Lower leg skin (tissue), 4 donors: ENCODE results near the gene GTF2IRD1. TPM values are rescaled to one million over a fixed set of nuclear protein-coding genes. Genes with fewer than 3 reads are reported as not detected.

Experiments used
- DNase-seq, 2 donors: peaks; one replicate each; pipeline ENCODE4 v3.0.0-alpha.2; 2019; ENCODE audit warnings: low spot score in 2 of 2
- H3K4me3 ChIP-seq: fragments of 200-600 bp; sonication (generic); 2 replicates; pipeline ENCODE4 v1.5.1; 2017; ENCODE audit warnings: mild to moderate bottlenecking, low read depth; ENCODE audit not compliant: poor library complexity, severe bottlenecking
- POLR2A ChIP-seq, 2 donors: fragments of 450-650 bp; IDR thresholded peaks; one replicate each; pipeline ENCODE4 v1.6.1; 2016 to 2017; ENCODE audit warnings: antibody characterized with exemption in 2 of 2, mild to moderate bottlenecking in 1 of 2, moderate library complexity in 1 of 2
- WGBS, 2 donors: methylation state at CpG; one replicate each; pipeline ENCODE4 v1.1.5; 2018; 5-methylcytosine and 5-hydroxymethylcytosine counted together
- intact Hi-C: fragments of 100-400 bp; cut with DNase I; formaldehyde crosslinking; loops from one replicate; pipeline ENCODE4 v1.15.0; 2023; ENCODE audit warnings: low total_unique reads
- total RNA-seq, 4 donors: library from RNA; depleted of rRNA; stranded (reverse); fragments of >200 nt; gene quantifications; one replicate each; pipeline ENCODE4 v1.1.0, GENCODE V29; 2016
- TF ChIP-seq, protein P1 (sequence below), 3 donors: fragments of 450-650 bp; IDR thresholded peaks; one replicate each; pipeline ENCODE4 v1.5.1; 2016; ENCODE audit warnings: antibody characterized with exemption in 3 of 3, mild to moderate bottlenecking in 3 of 3, moderate library complexity in 2 of 3

Gene GTF2IRD1
- total RNA-seq, 4 donors from 2014 or later = 28.5 to 49.9 (median 43.2) TPM

- intact Hi-C loops = loop anchor here (10.0 kb wide), 1 partner anchor 113 kb away; no protein-coding TSS in a partner anchor
- no peak overlapping the region for H3K4me3 ChIP-seq
- TF ChIP-seq, protein P1, sequence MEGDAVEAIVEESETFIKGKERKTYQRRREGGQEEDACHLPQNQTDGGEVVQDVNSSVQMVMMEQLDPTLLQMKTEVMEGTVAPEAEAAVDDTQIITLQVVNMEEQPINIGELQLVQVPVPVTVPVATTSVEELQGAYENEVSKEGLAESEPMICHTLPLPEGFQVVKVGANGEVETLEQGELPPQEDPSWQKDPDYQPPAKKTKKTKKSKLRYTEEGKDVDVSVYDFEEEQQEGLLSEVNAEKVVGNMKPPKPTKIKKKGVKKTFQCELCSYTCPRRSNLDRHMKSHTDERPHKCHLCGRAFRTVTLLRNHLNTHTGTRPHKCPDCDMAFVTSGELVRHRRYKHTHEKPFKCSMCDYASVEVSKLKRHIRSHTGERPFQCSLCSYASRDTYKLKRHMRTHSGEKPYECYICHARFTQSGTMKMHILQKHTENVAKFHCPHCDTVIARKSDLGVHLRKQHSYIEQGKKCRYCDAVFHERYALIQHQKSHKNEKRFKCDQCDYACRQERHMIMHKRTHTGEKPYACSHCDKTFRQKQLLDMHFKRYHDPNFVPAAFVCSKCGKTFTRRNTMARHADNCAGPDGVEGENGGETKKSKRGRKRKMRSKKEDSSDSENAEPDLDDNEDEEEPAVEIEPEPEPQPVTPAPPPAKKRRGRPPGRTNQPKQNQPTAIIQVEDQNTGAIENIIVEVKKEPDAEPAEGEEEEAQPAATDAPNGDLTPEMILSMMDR (IDR thresholded peaks at IDR 0.05) = no peak
- no peak for TF ChIP-seq POLR2A (IDR thresholded peaks at IDR 0.05)
- 58 to 68% methylated on average over 6 to 10 of the region's 10 CpGs for WGBS, 2 donors
- DNase-seq = no peak
Observed at GRCh38 chr7:74441801-74442200, 11.9 kb upstream of the GTF2IRD1 start.

- intact Hi-C loops = loop anchor here (10.0 kb wide), 1 partner anchor 111 kb away; no protein-coding TSS in a partner anchor
- DNase-seq = no peak
- 80 to 81% methylated on average over 21 of the region's 21 CpGs for WGBS, 2 donors
Observed at GRCh38 chr7:74443543-74444247, 10.0 kb upstream of the GTF2IRD1 start.

GRCh38 chr7:74449144-74449543, 4.6 kb upstream of the GTF2IRD1 start:
- DNase-seq = no peak
- TF ChIP-seq, protein P1 (IDR thresholded peaks at IDR 0.05) = no peak
- TF ChIP-seq POLR2A (IDR thresholded peaks at IDR 0.05) = no peak
- intact Hi-C loops = loop anchor here (10.0 kb wide), 1 partner anchor 106 kb away; no protein-coding TSS in a partner anchor
- WGBS, 2 donors = 95 to 96% methylated on average over 4 of the region's 4 CpGs
- no peak overlapping the region for H3K4me3 ChIP-seq

More at GRCh38 chr7:74443543-74444247, 10.0 kb upstream of the GTF2IRD1 start:
- no peak for TF ChIP-seq POLR2A (IDR thresholded peaks at IDR 0.05)
- TF ChIP-seq, protein P1 (IDR thresholded peaks at IDR 0.05) = no peak
- no peak overlapping the region for H3K4me3 ChIP-seq

DNA sequence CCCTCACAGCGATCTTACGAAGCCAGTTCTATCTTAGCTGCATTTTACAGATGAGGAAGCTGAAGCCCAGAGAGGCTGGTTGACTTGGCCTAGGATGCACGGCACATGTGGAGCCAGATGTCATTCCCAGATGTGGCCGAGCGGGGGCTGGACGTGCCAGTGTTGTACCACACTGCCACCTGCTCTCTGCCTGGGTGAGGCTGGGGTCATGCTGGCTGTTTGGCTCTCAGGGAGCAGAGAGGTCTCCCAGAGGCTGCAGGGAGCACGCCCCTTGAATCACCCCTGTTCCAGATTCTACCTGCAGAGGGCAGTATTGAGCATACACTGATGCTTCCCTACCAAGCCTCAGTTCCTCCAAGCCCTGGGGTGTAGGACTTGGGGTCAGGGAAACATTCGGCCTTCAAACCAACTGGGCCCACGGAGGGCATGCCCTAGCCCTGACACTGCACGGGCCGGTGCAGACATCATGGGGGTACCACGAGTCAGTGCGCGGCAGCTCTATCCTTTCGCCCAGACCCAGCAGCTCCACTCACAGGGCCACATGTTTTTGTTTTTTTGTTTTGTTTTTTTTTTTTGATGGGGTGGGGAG, 3.8 kb upstream of the GTF2IRD1 start:
- peak in 1 of 2 donors; percentile 47 for DNase-seq
- WGBS, 2 donors = 70 to 80% methylated on average over 15 of the region's 15 CpGs
- intact Hi-C loops = loop anchor here (10.0 kb wide), 1 partner anchor 105 kb away; no protein-coding TSS in a partner anchor

GRCh38 chr7:74452748-74453321, 871 bp upstream of the GTF2IRD1 start:
- no peak overlapping the region for H3K4me3 ChIP-seq

More for the DNA sequence above, 3.8 kb upstream of the GTF2IRD1 start:
- no peak overlapping the region for H3K4me3 ChIP-seq
- TF ChIP-seq POLR2A (IDR thresholded peaks at IDR 0.05) = no peak
- TF ChIP-seq, protein P1 (IDR thresholded peaks at IDR 0.05) = peak in 1 of 3 donors; percentile 25

More at GRCh38 chr7:74452748-74453321, 871 bp upstream of the GTF2IRD1 start:
- WGBS, 2 donors = 16 to 17% methylated on average over 13 to 15 of the region's 15 CpGs
- TF ChIP-seq POLR2A (IDR thresholded peaks at IDR 0.05) = no peak
- TF ChIP-seq, protein P1 (IDR thresholded peaks at IDR 0.05) = no peak
- DNase-seq = no peak
- intact Hi-C loops = no loop called here
